ENCODE data around the gene C3orf62. TPM values are rescaled to one million over a fixed set of nuclear protein-coding genes. Genes with fewer than 3 reads are reported as not detected.
"Not testable (repeated sequence)": the region's sequence is repeated elsewhere in the genome, so short reads cannot be mapped to it uniquely, and the experiment has no call there.

The C3orf62 gene
- total RNA-seq, 1 donor from 2014 or later: 5.3 TPM

DNA sequence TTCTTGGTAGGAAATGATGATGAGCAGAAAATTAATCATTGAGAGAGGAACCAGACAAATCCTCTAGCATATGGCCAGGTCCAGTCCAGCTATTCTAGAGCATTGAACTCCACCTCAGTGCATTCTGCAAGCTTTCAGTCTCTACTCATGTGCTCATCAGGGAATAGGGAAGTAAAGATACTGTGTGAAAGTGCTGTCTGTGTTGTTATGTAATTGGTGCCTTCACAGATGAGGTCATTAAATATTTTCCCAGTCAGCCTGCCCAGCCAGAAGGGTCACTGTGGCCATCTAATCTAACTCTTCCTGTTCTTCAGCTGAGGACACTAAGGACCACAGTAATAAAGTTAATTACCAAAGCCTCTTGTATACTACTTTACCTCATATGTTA is 28.2 kb downstream of the C3orf62 start:
- TF ChIP-seq, protein P1, sequence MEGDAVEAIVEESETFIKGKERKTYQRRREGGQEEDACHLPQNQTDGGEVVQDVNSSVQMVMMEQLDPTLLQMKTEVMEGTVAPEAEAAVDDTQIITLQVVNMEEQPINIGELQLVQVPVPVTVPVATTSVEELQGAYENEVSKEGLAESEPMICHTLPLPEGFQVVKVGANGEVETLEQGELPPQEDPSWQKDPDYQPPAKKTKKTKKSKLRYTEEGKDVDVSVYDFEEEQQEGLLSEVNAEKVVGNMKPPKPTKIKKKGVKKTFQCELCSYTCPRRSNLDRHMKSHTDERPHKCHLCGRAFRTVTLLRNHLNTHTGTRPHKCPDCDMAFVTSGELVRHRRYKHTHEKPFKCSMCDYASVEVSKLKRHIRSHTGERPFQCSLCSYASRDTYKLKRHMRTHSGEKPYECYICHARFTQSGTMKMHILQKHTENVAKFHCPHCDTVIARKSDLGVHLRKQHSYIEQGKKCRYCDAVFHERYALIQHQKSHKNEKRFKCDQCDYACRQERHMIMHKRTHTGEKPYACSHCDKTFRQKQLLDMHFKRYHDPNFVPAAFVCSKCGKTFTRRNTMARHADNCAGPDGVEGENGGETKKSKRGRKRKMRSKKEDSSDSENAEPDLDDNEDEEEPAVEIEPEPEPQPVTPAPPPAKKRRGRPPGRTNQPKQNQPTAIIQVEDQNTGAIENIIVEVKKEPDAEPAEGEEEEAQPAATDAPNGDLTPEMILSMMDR (IDR thresholded peaks at IDR 0.05): no peak
- Mint-ChIP-seq H3K27me3 (no peaks in the 10 kb centered on the region), H3K4me1 (peaks cover 4% of the 10 kb centered on the region), H3K36me3 (ENCODE audit: low read depth) (no peaks in the 10 kb centered on the region), H3K9me3 (no peaks in the 10 kb centered on the region), H3K27ac (no peak overlapping the region), H3K4me3 (no peak overlapping the region)
- ChIA-PET CTCF (no interaction called here), POLR2A (interaction anchor here (1.1 kb wide), 1 partner anchor 10 kb away, joined by 4 read pairs; no protein-coding TSS in a partner anchor)
- ATAC-seq (ENCODE audit: low read depth) (peak; percentile 34), DNase-seq (no peak)
- intact Hi-C loops (cut with micrococcal nuclease): no loop called here

DNA sequence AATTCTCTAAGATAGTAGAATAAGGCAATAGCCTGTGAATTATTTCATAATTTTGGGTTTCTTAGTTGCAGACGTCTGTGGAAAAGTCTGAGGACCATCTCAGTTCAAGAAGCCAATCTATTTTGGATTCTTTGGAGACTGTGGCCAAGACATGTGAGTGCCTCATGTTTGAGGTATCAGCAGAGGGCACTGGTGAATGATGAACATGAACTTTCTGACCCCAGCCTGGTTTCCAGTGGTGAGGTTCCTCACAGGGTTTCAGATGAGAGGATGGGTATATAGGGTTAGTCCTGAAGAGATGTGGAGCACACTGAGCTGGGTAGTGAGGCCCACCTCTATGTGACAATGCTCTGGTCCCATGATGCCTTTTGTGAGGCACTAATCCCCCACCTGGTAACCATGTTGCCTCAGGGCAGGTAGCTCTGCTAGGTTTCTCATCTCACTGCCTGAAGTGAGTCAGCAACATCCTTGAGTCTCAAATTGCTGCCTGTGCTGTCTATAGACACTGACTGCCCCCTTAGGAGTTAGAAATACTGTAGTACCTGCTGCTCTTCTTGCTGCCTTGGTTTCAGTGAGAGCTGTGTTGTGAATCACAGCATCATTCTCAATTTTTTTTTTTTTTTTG is 32.3 kb downstream of the C3orf62 start:
- peaks cover 1% of the 10 kb centered on the region for H3K9me3 Mint-ChIP-seq
- ChIA-PET POLR2A (interaction anchor here (0.5 kb wide), 1 partner anchor 204 kb away, joined by 3 read pairs; no protein-coding TSS in a partner anchor), CTCF (no interaction called here)
- H3K27me3 Mint-ChIP-seq: no peaks in the 10 kb centered on the region
- H3K4me1 Mint-ChIP-seq: peaks cover 4% of the 10 kb centered on the region
- intact Hi-C loops (cut with micrococcal nuclease): no loop called here
- TF ChIP-seq, protein P1 (IDR thresholded peaks at IDR 0.05): no peak
- no peak for ATAC-seq (ENCODE audit: low read depth)
- H3K4me3 Mint-ChIP-seq: no peak overlapping the region
- H3K27ac Mint-ChIP-seq: no peak overlapping the region
- no peak for DNase-seq
- H3K36me3 Mint-ChIP-seq (ENCODE audit: low read depth): no peaks in the 10 kb centered on the region

DNA sequence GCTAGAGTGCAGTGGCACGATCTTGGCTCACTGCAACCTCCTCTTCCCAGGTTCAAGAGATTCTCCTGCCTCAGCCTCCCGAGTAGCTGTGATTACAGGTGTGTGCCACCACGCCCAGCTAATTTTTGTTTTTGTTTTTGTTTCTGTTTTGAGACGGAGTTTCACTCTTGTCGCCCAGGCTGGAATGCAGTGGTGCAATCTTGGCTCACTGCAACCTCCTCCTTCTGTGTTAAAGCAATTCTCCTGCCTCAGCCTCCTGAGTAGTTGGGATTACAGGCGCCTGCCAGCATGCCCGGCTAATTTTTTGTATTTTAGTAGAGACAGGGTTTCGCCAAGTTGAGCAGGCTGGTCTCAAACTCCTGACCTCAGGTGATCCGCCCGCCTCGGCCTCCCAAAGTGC is 36.9 kb downstream of the C3orf62 start:
- POLR2A ChIA-PET; CTCF ChIA-PET; H3K27me3 Mint-ChIP-seq; H3K4me3 Mint-ChIP-seq; H3K27ac Mint-ChIP-seq; ATAC-seq (ENCODE audit: low read depth); H3K9me3 Mint-ChIP-seq; intact Hi-C loops (cut with micrococcal nuclease); H3K4me1 Mint-ChIP-seq; DNase-seq; H3K36me3 Mint-ChIP-seq (ENCODE audit: low read depth): not testable (repeated sequence)

DNA sequence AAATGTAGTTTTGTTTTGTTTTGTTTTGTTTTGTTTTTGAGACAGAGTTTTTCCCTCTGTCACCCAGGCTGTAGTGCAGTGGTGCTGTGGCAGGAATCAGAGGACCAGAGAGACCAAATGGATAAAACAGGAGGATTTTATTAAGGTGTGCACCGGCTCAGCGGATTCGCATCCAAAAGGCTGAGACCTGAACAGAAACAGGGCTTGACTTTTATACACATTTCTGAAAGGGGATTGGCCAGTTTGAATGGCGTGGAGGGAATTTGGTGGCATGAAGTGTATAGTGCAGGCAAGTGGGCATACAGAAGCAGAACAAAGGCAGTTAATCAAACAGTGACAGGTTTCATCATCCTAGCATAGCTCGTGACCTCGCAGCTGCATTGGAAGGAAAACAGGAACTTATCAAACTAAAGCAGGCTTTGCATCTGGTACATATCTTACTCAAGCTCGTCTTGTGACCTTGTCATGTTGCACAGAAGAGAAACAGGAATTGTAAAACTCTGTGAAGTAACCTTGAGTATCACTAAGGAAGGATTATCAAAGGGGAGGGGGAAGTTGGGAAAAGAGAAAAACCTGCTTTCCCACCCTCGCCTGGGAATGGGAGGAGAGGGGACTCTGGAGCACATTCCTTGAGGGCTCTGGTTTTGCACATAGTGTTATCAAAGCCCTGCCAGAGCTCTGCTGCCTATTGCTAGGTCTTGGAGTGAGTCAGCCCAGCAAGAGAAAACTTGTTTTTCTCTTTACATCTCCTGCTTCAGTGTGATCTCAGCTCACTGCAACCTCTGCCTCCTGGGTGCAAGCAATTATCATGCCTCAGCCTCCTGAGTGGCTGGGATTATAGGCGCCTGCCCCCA is 38.5 kb downstream of the C3orf62 start:
- POLR2A ChIA-PET: interaction anchor here (0.7 to 1.5 kb wide), 5 partner anchors 11 to 1466 kb away, joined by 3 to 4 read pairs (median 4); partner anchors contain the start of gene KLHDC8B
- DNase-seq (no peak), ATAC-seq (ENCODE audit: low read depth) (peak; percentile 82)
- Mint-ChIP-seq H3K36me3 (ENCODE audit: low read depth) (no peaks in the 10 kb centered on the region), H3K4me3 (peak overlapping the region; percentile 20), H3K4me1 (peaks cover 6% of the 10 kb centered on the region), H3K27ac (peak overlapping the region; percentile 72), H3K27me3 (no peaks in the 10 kb centered on the region), H3K9me3 (peaks cover 14% of the 10 kb centered on the region)
- CTCF ChIA-PET: no interaction called here
- intact Hi-C loops (cut with micrococcal nuclease): no loop called here
- TF ChIP-seq, protein P1 (IDR thresholded peaks at IDR 0.05): no peak

DNA sequence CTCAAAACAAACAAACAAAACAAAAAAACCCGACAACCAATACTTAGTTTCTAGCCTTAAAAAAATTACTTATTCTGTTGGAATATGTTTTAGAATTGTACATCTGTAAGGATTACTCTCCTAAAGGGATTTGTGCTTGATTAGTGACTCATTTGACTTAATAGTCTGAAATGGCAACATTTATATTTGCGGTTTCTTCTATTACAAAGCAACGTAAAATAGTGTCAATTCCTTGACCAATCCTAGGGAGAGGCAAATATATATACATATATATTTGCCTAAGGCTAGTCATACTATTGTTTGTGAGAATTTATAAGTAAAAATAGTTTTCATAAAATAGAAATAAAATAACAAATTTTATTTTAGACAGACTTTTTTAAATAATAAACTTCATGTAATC is 39.7 kb downstream of the C3orf62 start:
- no peak for DNase-seq
- H3K27ac Mint-ChIP-seq: no peak overlapping the region
- no peaks in the 10 kb centered on the region for H3K27me3 Mint-ChIP-seq
- H3K4me1 Mint-ChIP-seq: peaks cover 6% of the 10 kb centered on the region
- no peak overlapping the region for H3K4me3 Mint-ChIP-seq
- intact Hi-C loops (cut with micrococcal nuclease): no loop called here
- TF ChIP-seq, protein P1 (IDR thresholded peaks at IDR 0.05): no peak
- POLR2A ChIA-PET: interaction anchor here (0.7 kb wide), 1 partner anchor 1465 kb away, joined by 3 read pairs; no protein-coding TSS in a partner anchor
- H3K9me3 Mint-ChIP-seq: peaks cover 25% of the 10 kb centered on the region
- CTCF ChIA-PET: no interaction called here
- H3K36me3 Mint-ChIP-seq (ENCODE audit: low read depth): peaks cover 5% of the 10 kb centered on the region
- ATAC-seq (ENCODE audit: low read depth): no peak

Data from activated B cell treated with CpG ODN at 0.5 μM for 24 hours (primary cell).